Measurements from ENCODE around the gene MRPS10. TPM values are rescaled to one million over a fixed set of nuclear protein-coding genes. Genes with fewer than 3 reads are reported as not detected.

The MRPS10 gene
- total RNA-seq = 10 to 100 TPM; 20.2 to 24.3 TPM
- 10 to 100 TPM; 17.7 to 28.4 TPM for polyA plus RNA-seq
- long read RNA-seq, donor 1, transcript MRPS10-201 (7 exons, 2,110 nt) = major isoform, 106 of 144 reads
- long read RNA-seq, donor 1, partial matches to known transcripts = 9 of 144 reads
- long read RNA-seq, donor 1, other reads (novel, unspliced or antisense) = 29 of 144 reads
- long read RNA-seq, donor 2, transcript MRPS10-201 (7 exons, 2,110 nt) = major isoform, 19 of 25 reads
- long read RNA-seq, donor 2, partial matches to known transcripts = 2 of 25 reads
- long read RNA-seq, donor 2, other reads (novel, unspliced or antisense) = 4 of 25 reads

- Histone ChIP-seq H3K4me3 (ENCODE audit: low read length in 2 of 2) (peak within 1 kb of the TSS; percentile 72 to 88), H3K27me3 (ENCODE audit: control insufficient read depth in 1 of 2, insufficient read depth in 2 of 2, low read length in 1 of 2) (no peaks in the 10 kb centered on the region), H3K9me3 (ENCODE audit: control insufficient read depth, low read length) (no peaks in the 10 kb centered on the region), H3K27ac (ENCODE audit: low read depth in 1 of 2, low read length in 2 of 2) (no peak within 1 kb of the TSS), H3K36me3 (ENCODE audit: control insufficient read depth in 1 of 2, insufficient read depth in 2 of 2, low read length in 1 of 2) (peaks cover 0 to 2% of the 10 kb centered on the region in 2 donors), H3K4me1 (ENCODE audit: control insufficient read depth in 1 of 2, insufficient read depth in 2 of 2, low read length in 2 of 2) (no peaks in the 10 kb centered on the region)
- 9% methylated on average over 29 of the region's 29 CpGs for WGBS, 2 donors
- ATAC-seq (ENCODE audit: low FRiP score) (peak; percentile 99), DNase-seq (peak; percentile 94 to 96)
- intact Hi-C loops (cut with DNase I) = loop anchor here (5.0 to 10.0 kb wide), 3 partner anchors 235 to 330 kb away; partner anchors contain the start of genes BYSL (in 1 of the 2), MED20 (in 1 of the 2) and TRERF1 (in 1 of the 2)
Observed at GRCh38 chr6:42217519-42218367, at the start of gene MRPS10. TSS of gene MRPS10 (minus strand) at chr6:42217861. CDS start at chr6:42217849, 12 bp downstream.

- DNase-seq = no peak
- ATAC-seq (ENCODE audit: low FRiP score) = no peak
- no peak overlapping the region for H3K4me3 ChIP-seq (ENCODE audit: low read length in 2 of 2)
- H3K4me1 ChIP-seq (ENCODE audit: control insufficient read depth in 1 of 2, insufficient read depth in 2 of 2, low read length in 2 of 2) = no peaks in the 10 kb centered on the region
- H3K9me3 ChIP-seq (ENCODE audit: control insufficient read depth, low read length) = no peaks in the 10 kb centered on the region
- H3K27me3 ChIP-seq (ENCODE audit: control insufficient read depth in 1 of 2, insufficient read depth in 2 of 2, low read length in 1 of 2) = no peaks in the 10 kb centered on the region
- WGBS, 2 donors = 55 to 67% methylated on average over 1 of the region's 1 CpG
- H3K36me3 ChIP-seq (ENCODE audit: control insufficient read depth in 1 of 2, insufficient read depth in 2 of 2, low read length in 1 of 2) = no peaks in the 10 kb centered on the region
- H3K27ac ChIP-seq (ENCODE audit: low read depth in 1 of 2, low read length in 2 of 2) = no peak overlapping the region
- intact Hi-C loops (cut with DNase I) = no loop called here
Observed at GRCh38 chr6:42266538-42266937, 48.9 kb upstream of the MRPS10 start.

DNA sequence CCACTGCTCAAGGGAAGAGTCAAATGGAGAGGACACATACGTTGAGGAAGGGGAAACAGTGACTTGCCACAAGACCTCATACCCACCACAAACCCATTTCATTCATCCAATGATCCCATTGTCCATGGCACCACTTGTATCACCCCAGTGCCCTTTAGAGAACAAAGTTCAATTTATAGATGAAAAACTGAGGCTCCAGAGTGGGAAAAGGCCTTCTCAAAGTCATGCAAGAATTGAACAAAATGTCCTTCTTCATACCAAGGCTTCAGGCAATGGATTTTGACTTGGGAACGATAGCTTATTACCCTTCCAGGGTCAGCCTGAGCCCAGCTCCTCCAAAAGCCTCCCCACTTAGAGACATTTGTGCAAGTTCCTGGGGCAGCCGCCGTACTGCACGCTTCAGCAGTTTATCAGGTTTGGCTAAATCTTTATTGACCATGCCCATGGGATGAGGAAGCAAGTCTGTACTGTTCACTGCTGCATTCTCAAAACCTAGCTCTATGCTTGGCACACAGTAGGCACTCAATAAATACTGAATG is 47.3 kb upstream of the MRPS10 start:
- no peak overlapping the region for H3K27ac ChIP-seq (ENCODE audit: low read depth in 1 of 2, low read length in 2 of 2)
- no peaks in the 10 kb centered on the region for H3K9me3 ChIP-seq (ENCODE audit: control insufficient read depth, low read length)
- ATAC-seq (ENCODE audit: low FRiP score) = no peak
- no peaks in the 10 kb centered on the region for H3K27me3 ChIP-seq (ENCODE audit: control insufficient read depth in 1 of 2, insufficient read depth in 2 of 2, low read length in 1 of 2)
- no peak for DNase-seq
- WGBS, 2 donors = 92 to 97% methylated on average over 5 of the region's 5 CpGs
- no peak overlapping the region for H3K4me3 ChIP-seq (ENCODE audit: low read length in 2 of 2)
- intact Hi-C loops (cut with DNase I) = loop anchor here in 1 of 2 donors (5.0 kb wide), 1 partner anchor 267 kb away; no protein-coding TSS in a partner anchor
- no peaks in the 10 kb centered on the region for H3K4me1 ChIP-seq (ENCODE audit: control insufficient read depth in 1 of 2, insufficient read depth in 2 of 2, low read length in 2 of 2)
- no peaks in the 10 kb centered on the region for H3K36me3 ChIP-seq (ENCODE audit: control insufficient read depth in 1 of 2, insufficient read depth in 2 of 2, low read length in 1 of 2)

- no peaks in the 10 kb centered on the region for H3K9me3 ChIP-seq (ENCODE audit: control insufficient read depth, low read length)
- DNase-seq (no peak), ATAC-seq (ENCODE audit: low FRiP score) (no peak)
- no peaks in the 10 kb centered on the region for H3K4me1 ChIP-seq (ENCODE audit: control insufficient read depth in 1 of 2, insufficient read depth in 2 of 2, low read length in 2 of 2)
- intact Hi-C loops (cut with DNase I) = loop anchor here in 1 of 2 donors (5.0 kb wide), 1 partner anchor 268 kb away; no protein-coding TSS in a partner anchor
- H3K36me3 ChIP-seq (ENCODE audit: control insufficient read depth in 1 of 2, insufficient read depth in 2 of 2, low read length in 1 of 2) = no peaks in the 10 kb centered on the region
- H3K4me3 ChIP-seq (ENCODE audit: low read length in 2 of 2) = no peak overlapping the region
- WGBS, 2 donors = 68 to 73% methylated on average over 10 of the region's 10 CpGs
- H3K27me3 ChIP-seq (ENCODE audit: control insufficient read depth in 1 of 2, insufficient read depth in 2 of 2, low read length in 1 of 2) = no peaks in the 10 kb centered on the region
- H3K27ac ChIP-seq (ENCODE audit: low read depth in 1 of 2, low read length in 2 of 2) = no peak overlapping the region
Observed at GRCh38 chr6:42264162-42264851, 46.6 kb upstream of the MRPS10 start.

- DNase-seq (peak in 1 of 2 donors; percentile 33), ATAC-seq (ENCODE audit: low FRiP score) (no peak)
- Histone ChIP-seq H3K27me3 (ENCODE audit: control insufficient read depth in 1 of 2, insufficient read depth in 2 of 2, low read length in 1 of 2) (no peaks in the 10 kb centered on the region), H3K27ac (ENCODE audit: low read depth in 1 of 2, low read length in 2 of 2) (no peak overlapping the region), H3K4me3 (ENCODE audit: low read length in 2 of 2) (no peak overlapping the region), H3K9me3 (ENCODE audit: control insufficient read depth, low read length) (no peaks in the 10 kb centered on the region), H3K36me3 (ENCODE audit: control insufficient read depth in 1 of 2, insufficient read depth in 2 of 2, low read length in 1 of 2) (no peaks in the 10 kb centered on the region), H3K4me1 (ENCODE audit: control insufficient read depth in 1 of 2, insufficient read depth in 2 of 2, low read length in 2 of 2) (no peaks in the 10 kb centered on the region)
- intact Hi-C loops (cut with DNase I) = loop anchor here in 1 of 2 donors (5.0 kb wide), 1 partner anchor 269 kb away; no protein-coding TSS in a partner anchor
- WGBS, 2 donors = 90 to 92% methylated on average over 24 of the region's 24 CpGs
Observed at GRCh38 chr6:42263165-42263728, 45.6 kb upstream of the MRPS10 start.

DNA sequence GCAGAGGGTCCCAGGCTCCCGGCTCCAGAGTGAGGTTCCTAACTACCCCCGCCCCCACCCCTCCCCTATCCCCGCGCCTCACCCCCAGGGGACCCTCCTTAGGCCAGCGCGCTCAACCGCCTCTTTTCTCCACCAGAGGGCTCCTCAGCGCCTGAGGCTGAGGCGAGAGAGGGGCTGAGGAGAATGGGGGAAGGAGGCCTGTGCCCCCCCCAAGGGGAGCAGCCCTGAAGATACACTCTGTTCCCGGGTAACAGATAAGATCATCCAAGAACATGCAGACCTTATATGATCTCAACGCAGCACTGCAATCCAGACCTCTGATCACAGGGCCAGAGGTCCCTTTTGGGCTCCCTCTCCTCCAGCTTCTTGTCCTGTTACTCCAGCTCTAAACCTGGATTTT is 43.3 kb upstream of the MRPS10 start:
- intact Hi-C loops (cut with DNase I) = loop anchor here in 1 of 2 donors (5.0 kb wide), 1 partner anchor 271 kb away; no protein-coding TSS in a partner anchor
- H3K36me3 ChIP-seq (ENCODE audit: control insufficient read depth in 1 of 2, insufficient read depth in 2 of 2, low read length in 1 of 2) = no peaks in the 10 kb centered on the region
- no peaks in the 10 kb centered on the region for H3K4me1 ChIP-seq (ENCODE audit: control insufficient read depth in 1 of 2, insufficient read depth in 2 of 2, low read length in 2 of 2)
- H3K27me3 ChIP-seq (ENCODE audit: control insufficient read depth in 1 of 2, insufficient read depth in 2 of 2, low read length in 1 of 2) = no peaks in the 10 kb centered on the region
- ATAC-seq (ENCODE audit: low FRiP score) = peak; percentile 82
- no peak overlapping the region for H3K4me3 ChIP-seq (ENCODE audit: low read length in 2 of 2)
- 36 to 40% methylated on average over 8 to 11 of the region's 11 CpGs for WGBS, 2 donors
- DNase-seq = peak in 1 of 2 donors; percentile 77
- H3K9me3 ChIP-seq (ENCODE audit: control insufficient read depth, low read length) = no peaks in the 10 kb centered on the region
- no peak overlapping the region for H3K27ac ChIP-seq (ENCODE audit: low read depth in 1 of 2, low read length in 2 of 2)

- WGBS, 2 donors = 89 to 91% methylated on average over 7 of the region's 7 CpGs
- no peak for DNase-seq
- intact Hi-C loops (cut with DNase I) = loop anchor here in 1 of 2 donors (5.0 kb wide), 1 partner anchor 272 kb away; no protein-coding TSS in a partner anchor
- Histone ChIP-seq H3K27ac (ENCODE audit: low read depth in 1 of 2, low read length in 2 of 2) (no peak overlapping the region), H3K36me3 (ENCODE audit: control insufficient read depth in 1 of 2, insufficient read depth in 2 of 2, low read length in 1 of 2) (no peaks in the 10 kb centered on the region), H3K4me3 (ENCODE audit: low read length in 2 of 2) (no peak overlapping the region), H3K9me3 (ENCODE audit: control insufficient read depth, low read length) (no peaks in the 10 kb centered on the region), H3K4me1 (ENCODE audit: control insufficient read depth in 1 of 2, insufficient read depth in 2 of 2, low read length in 2 of 2) (no peaks in the 10 kb centered on the region), H3K27me3 (ENCODE audit: control insufficient read depth in 1 of 2, insufficient read depth in 2 of 2, low read length in 1 of 2) (no peaks in the 10 kb centered on the region)
- peak; percentile 37 for ATAC-seq (ENCODE audit: low FRiP score)
Observed at GRCh38 chr6:42260396-42260888, 42.8 kb upstream of the MRPS10 start.

Measured in aorta (tissue), 5 donors.